ENCODE results near the gene ZNF613. TPM values are rescaled to one million over a fixed set of nuclear protein-coding genes. Genes with fewer than 3 reads are reported as not detected.
A peak's percentile ranks its signal among the peaks of the same experiment; 100 is the strongest.

ZNF613 gene
- total and polyA plus RNA-seq, 2 experiments from 2014 or later, result 13.8 to 18.1 TPM

DNA sequence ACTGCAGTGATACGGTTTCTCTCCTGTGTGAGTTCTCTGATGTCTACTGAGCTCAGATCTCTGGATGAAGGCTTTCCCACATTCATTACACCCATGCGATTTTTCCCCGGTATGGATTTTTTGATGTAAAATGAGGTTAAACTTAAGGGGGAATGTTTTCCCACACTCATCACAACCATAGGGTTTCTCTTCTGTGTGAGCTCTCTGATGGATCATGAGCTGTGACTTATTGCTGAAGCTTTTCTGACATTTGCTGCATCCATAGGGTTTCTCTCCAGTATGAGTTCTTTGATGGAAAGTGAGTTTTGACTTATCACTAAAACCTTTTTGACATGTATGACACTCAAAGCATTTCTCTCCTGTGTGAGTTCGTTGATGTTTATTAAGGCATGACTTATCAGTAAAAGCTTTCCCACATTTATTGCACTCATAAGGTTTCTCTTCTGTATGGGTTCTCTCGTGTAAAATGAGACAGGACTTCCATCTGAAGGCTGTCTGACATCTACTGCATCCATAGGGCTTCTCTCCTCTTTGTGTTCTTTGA is 11.9 kb upstream of the ZNF613 start:
- H3K27me3 Mint-ChIP-seq (ENCODE audit: insufficient read depth, low read depth, poor library complexity), result peaks cover 5% of the 10 kb centered on the region
- no peak overlapping the region for H3K4me2 ChIP-seq
- H3K27ac Mint-ChIP-seq, result no peak overlapping the region
- peaks cover 99% of the 10 kb centered on the region for H3K9me3 Mint-ChIP-seq
- no peaks in the 10 kb centered on the region for H4K20me1 ChIP-seq (replicated peaks; ENCODE audit: insufficient read depth)
- H2AFZ ChIP-seq, result no peak overlapping the region
- H3K9me2 ChIP-seq (ENCODE audit: insufficient read depth), result no peaks in the 10 kb centered on the region; the same call in 1 of the 2 replicates
- 0 out of 2 replicates have a peak, but pooled peaks cover 10% of the 10 kb centered on the region for H3F3A ChIP-seq (replicated peaks; ENCODE audit: low read depth)
- ATAC-seq, result no peak
- 0 out of 2 replicates have a peak, but pooled peaks cover under 1% of the 10 kb centered on the region for H3K4me1 ChIP-seq (ENCODE audit: insufficient read depth)
- H3K27ac ChIP-seq (ENCODE audit: low read depth), result no peak overlapping the region
- 0 out of 3 replicates have a peak, but pooled peaks cover 2% of the 10 kb centered on the region for H3K4me1 Mint-ChIP-seq
- DNase-seq (ENCODE audit: low spot score), result no peak
- peaks cover 82% of the 10 kb centered on the region for H3K36me3 Mint-ChIP-seq (ENCODE audit: low read depth)
- TF ChIP-seq, protein P1, sequence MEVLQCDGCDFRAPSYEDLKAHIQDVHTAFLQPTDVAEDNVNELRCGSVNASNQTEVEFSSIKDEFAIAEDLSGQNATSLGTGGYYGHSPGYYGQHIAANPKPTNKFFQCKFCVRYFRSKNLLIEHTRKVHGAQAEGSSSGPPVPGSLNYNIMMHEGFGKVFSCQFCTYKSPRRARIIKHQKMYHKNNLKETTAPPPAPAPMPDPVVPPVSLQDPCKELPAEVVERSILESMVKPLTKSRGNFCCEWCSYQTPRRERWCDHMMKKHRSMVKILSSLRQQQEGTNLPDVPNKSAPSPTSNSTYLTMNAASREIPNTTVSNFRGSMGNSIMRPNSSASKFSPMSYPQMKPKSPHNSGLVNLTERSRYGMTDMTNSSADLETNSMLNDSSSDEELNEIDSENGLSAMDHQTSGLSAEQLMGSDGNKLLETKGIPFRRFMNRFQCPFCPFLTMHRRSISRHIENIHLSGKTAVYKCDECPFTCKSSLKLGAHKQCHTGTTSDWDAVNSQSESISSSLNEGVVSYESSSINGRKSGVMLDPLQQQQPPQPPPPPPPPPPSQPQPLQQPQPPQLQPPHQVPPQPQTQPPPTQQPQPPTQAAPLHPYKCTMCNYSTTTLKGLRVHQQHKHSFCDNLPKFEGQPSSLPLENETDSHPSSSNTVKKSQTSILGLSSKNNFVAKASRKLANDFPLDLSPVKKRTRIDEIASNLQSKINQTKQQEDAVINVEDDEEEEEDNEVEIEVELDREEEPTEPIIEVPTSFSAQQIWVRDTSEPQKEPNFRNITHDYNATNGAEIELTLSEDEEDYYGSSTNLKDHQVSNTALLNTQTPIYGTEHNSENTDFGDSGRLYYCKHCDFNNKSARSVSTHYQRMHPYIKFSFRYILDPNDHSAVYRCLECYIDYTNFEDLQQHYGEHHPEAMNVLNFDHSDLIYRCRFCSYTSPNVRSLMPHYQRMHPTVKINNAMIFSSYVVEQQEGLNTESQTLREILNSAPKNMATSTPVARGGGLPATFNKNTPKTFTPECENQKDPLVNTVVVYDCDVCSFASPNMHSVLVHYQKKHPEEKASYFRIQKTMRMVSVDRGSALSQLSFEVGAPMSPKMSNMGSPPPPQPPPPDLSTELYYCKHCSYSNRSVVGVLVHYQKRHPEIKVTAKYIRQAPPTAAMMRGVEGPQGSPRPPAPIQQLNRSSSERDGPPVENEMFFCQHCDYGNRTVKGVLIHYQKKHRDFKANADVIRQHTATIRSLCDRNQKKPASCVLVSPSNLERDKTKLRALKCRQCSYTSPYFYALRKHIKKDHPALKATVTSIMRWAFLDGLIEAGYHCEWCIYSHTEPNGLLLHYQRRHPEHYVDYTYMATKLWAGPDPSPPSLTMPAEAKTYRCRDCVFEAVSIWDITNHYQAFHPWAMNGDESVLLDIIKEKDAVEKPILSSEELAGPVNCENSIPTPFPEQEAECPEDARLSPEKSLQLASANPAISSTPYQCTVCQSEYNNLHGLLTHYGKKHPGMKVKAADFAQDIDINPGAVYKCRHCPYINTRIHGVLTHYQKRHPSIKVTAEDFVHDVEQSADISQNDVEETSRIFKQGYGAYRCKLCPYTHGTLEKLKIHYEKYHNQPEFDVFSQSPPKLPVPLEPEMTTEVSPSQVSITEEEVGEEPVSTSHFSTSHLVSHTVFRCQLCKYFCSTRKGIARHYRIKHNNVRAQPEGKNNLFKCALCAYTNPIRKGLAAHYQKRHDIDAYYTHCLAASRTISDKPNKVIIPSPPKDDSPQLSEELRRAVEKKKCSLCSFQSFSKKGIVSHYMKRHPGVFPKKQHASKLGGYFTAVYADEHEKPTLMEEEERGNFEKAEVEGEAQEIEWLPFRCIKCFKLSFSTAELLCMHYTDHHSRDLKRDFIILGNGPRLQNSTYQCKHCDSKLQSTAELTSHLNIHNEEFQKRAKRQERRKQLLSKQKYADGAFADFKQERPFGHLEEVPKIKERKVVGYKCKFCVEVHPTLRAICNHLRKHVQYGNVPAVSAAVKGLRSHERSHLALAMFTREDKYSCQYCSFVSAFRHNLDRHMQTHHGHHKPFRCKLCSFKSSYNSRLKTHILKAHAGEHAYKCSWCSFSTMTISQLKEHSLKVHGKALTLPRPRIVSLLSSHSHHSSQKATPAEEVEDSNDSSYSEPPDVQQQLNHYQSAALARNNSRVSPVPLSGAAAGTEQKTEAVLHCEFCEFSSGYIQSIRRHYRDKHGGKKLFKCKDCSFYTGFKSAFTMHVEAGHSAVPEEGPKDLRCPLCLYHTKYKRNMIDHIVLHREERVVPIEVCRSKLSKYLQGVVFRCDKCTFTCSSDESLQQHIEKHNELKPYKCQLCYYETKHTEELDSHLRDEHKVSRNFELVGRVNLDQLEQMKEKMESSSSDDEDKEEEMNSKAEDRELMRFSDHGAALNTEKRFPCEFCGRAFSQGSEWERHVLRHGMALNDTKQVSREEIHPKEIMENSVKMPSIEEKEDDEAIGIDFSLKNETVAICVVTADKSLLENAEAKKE (CRISPR knock-in tag; IDR thresholded peaks at IDR 0.05), result no peak
- no peak for TF ChIP-seq JUNB (IDR thresholded peaks at IDR 0.05; ENCODE audit: unreplicated experiment)
- TF ChIP-seq, protein P2, sequence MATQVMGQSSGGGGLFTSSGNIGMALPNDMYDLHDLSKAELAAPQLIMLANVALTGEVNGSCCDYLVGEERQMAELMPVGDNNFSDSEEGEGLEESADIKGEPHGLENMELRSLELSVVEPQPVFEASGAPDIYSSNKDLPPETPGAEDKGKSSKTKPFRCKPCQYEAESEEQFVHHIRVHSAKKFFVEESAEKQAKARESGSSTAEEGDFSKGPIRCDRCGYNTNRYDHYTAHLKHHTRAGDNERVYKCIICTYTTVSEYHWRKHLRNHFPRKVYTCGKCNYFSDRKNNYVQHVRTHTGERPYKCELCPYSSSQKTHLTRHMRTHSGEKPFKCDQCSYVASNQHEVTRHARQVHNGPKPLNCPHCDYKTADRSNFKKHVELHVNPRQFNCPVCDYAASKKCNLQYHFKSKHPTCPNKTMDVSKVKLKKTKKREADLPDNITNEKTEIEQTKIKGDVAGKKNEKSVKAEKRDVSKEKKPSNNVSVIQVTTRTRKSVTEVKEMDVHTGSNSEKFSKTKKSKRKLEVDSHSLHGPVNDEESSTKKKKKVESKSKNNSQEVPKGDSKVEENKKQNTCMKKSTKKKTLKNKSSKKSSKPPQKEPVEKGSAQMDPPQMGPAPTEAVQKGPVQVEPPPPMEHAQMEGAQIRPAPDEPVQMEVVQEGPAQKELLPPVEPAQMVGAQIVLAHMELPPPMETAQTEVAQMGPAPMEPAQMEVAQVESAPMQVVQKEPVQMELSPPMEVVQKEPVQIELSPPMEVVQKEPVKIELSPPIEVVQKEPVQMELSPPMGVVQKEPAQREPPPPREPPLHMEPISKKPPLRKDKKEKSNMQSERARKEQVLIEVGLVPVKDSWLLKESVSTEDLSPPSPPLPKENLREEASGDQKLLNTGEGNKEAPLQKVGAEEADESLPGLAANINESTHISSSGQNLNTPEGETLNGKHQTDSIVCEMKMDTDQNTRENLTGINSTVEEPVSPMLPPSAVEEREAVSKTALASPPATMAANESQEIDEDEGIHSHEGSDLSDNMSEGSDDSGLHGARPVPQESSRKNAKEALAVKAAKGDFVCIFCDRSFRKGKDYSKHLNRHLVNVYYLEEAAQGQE (IDR thresholded peaks at IDR 0.05; ENCODE audit: unreplicated experiment), result no peak
- TF ChIP-seq ZNF331 (CRISPR knock-in tag; IDR thresholded peaks at IDR 0.05; ENCODE audit: low read depth), result no peak
- no peaks in the 10 kb centered on the region; the same call in 1 of the 2 replicates for H3K79me2 ChIP-seq (replicated peaks; ENCODE audit: insufficient read depth)
- peak overlapping the region; percentile 30; the same call in 1 of the 2 replicates for H3K4me3 ChIP-seq
- H3K4me3 Mint-ChIP-seq, result no peak overlapping the region
- no peaks in the 10 kb centered on the region for H3K27me3 ChIP-seq (ENCODE audit: insufficient read depth)
- peaks cover 70% of the 10 kb centered on the region for H3K36me3 ChIP-seq (ENCODE audit: insufficient read depth)
